Mammary epithelial cell (primary cell): Measurements from ENCODE around the gene FOXA2.

Experiments used
- CTCF ChIP-seq, 2 donors: IDR thresholded peaks in 1 of 2; conservative IDR thresholded peaks in 1 of 2; 2 replicates each; pipeline ENCODE4 v1.5.1; 2011 to 2012; ENCODE audit warnings: inconsistent platforms in 2 of 2, low read length in 2 of 2, mild to moderate bottlenecking in 2 of 2, control low read depth in 1 of 2, low read depth in 1 of 2; ENCODE audit not compliant: insufficient read depth in 1 of 2; ENCODE audit errors: extremely low read depth in 1 of 2
- EZH2 ChIP-seq: IDR thresholded peaks from 2 replicates; pipeline ENCODE4 v1.6.1; 2012; ENCODE audit warnings: low read length, inconsistent platforms, borderline replicate concordance

DNA sequence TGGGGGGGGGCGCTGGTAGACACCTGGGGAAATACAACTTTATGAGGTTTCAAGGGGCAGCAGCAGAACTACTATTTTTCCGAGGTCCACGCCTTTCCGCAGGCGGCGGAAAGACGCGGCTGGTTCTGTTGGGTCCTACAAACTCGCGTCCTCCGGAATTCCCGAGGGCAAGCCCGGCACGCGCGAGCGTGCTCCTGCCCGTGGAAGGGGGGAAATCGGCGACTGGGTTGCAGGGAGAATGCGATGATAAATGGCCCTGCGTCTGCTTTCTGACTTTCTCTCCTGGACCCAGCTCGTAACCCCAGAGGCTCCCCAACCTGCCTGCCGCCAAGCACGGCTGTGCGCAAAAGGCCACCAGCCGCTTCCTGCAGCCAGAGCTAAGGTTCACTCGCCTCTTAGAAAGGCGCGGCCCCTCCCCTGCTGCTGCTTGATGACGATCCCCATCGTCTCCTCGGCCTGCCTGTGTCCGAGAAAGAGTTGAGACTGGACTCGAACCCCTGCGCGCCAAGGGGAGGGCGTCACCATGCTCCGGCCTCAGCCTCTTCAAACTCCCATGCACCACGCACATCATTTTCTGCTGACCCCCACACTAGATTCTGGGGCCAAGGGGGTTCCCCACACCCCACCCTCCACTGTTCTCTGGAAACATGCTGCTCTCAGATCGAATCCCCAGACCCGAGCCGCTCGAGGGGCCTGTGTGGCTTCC, 6.7 kb downstream of the FOXA2 start:
- no peak for TF ChIP-seq CTCF (conservative IDR thresholded peaks at IDR 0.05 in 1 of 2, IDR thresholded peaks at IDR 0.05 in 1 of 2; ENCODE audit: extremely low read depth in 1 of 2, insufficient read depth in 1 of 2, low read depth in 1 of 2, low read length in 2 of 2)
- TF ChIP-seq EZH2 = peak; percentile 88
